ENCODE results near the gene CLMN. TPM values are rescaled to one million over a fixed set of nuclear protein-coding genes. Genes with fewer than 3 reads are reported as not detected.

Gene CLMN
- total RNA-seq, 4 donors from 2014 or later: 20.7 to 56.5 (median 29.7) TPM

DNA sequence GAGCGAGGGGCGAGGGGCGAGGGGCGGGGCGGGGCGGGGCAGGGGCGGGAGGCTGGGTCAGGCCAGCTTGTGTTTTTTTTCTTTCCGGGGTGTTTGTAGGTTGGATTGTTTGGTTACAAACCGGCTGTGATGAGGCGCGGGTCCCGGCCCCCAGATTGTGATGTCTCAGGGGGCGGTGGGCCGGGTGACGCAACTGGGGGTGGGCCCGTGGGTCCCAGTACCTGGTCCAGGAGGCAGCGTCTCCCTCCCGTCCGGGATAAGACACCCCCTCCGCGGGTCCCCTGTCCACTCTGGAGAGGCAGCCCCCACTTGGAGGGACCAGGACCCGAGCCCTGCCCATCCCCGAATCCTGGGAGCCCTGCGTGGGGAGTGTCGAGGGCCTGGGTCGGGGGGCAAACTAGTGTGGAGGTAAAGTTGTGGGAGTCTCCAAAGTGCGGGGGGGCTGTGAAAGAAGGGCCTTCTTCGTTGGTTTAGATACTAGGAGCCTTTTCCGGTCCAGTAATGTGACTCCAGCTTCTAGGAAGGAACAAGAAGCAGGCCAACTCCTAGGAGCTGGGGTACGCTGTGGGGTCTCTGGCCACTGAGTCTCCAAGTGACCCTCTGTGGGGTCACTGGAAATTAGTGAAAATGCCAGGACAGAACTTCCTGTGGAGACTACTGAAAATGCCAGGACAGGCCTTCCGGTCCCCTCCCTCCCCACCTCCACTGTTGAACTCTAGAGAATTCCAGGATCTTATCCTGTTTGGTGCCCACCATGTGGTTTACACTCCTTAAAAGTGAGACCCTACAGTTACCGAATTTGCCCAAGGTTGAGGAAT lies 579 bp upstream of the CLMN start:
- TF ChIP-seq, protein P1, sequence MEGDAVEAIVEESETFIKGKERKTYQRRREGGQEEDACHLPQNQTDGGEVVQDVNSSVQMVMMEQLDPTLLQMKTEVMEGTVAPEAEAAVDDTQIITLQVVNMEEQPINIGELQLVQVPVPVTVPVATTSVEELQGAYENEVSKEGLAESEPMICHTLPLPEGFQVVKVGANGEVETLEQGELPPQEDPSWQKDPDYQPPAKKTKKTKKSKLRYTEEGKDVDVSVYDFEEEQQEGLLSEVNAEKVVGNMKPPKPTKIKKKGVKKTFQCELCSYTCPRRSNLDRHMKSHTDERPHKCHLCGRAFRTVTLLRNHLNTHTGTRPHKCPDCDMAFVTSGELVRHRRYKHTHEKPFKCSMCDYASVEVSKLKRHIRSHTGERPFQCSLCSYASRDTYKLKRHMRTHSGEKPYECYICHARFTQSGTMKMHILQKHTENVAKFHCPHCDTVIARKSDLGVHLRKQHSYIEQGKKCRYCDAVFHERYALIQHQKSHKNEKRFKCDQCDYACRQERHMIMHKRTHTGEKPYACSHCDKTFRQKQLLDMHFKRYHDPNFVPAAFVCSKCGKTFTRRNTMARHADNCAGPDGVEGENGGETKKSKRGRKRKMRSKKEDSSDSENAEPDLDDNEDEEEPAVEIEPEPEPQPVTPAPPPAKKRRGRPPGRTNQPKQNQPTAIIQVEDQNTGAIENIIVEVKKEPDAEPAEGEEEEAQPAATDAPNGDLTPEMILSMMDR (IDR thresholded peaks at IDR 0.05; ENCODE audit: low read depth): no peak

DNA sequence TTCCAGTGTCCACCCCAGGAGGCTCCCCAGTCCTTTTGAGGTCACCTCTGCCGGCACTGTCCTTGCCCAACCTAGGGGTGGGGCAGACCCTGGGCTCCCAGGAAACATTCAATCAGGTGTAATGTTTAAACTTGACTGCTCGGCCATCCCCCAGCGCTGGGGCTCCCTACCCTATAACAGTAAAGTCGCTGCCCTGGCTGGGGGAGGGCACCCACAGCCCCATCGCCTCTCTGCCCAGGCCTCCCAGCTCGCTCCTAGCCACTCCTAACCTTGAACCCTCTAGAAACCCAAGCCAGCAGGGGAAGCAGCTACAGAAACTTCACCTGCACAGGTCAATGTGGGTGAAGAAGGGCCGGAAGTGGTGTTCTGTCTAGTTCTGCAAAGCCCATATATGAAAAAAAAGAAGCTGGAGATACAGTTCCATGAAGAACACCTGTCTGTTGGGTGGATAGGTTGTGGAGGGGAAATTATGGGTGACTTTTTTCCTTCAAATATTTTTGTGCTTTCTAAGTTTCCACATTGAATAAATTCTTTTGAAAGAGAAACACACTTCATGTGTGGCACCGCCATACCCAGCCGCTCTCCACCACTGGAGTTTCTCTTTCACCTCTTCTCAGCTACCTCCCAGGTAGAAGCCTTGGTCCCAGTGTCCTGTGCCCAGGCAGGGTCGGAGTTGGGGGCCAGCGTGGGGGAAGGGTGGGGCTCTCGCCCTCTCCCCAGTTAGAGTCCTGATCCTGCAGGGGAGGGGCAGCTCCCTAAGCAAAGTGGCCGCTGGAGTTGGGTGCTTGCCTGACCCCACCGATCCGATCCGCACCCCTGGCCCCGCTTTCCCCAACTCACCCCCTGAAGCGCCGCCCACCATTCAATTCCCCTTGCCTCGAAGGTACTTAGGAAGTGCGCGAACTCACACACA lies 1.1 kb downstream of the CLMN start:
- TF ChIP-seq, protein P1 (IDR thresholded peaks at IDR 0.05; ENCODE audit: low read depth): no peak

DNA sequence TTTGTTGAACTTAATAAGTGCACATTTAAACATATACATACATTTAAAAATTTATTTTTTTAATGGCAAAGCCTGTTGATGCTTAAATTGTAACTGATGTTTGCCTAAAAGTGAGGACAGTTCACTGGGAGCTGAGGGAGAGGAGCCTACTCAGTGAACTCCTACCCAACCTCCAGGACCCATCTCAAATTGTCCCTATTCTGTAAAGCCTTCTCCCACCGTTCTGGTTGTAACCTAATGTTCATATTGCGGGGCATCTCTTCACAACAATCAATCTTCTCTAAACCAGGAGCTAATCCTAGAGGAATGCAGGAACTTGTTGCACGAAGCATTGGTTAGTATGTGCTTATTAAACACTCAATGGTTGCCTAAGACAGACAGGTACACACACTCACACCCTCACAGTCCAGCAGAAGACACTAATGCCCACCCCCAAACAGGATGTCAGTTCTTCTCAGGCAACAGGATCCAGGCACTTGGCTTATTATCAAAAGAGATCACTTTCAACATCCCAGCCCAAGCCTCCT lies 1.8 kb downstream of the CLMN start:
- TF ChIP-seq, protein P1 (IDR thresholded peaks at IDR 0.05; ENCODE audit: low read depth): no peak

DNA sequence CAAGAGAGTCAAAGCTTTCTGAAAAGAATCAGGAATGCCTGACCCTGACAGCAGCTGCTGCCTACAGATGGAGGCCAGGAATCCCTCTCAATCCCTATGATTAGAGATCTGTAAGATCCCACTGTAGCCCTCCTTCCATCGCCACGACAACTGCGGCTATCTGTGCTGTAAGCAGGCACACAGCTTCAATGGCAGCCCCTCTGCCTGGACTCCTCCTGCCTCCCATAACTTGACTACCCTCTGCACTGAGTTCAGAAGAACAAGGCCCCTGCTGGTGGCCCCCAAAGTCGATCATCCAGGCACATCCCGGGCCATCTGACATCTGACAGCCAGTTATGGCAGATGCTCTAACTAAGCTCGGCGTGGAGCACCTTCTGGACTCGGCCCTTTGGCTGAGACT lies 2.9 kb downstream of the CLMN start:
- TF ChIP-seq, protein P1 (IDR thresholded peaks at IDR 0.05; ENCODE audit: low read depth): no peak

DNA sequence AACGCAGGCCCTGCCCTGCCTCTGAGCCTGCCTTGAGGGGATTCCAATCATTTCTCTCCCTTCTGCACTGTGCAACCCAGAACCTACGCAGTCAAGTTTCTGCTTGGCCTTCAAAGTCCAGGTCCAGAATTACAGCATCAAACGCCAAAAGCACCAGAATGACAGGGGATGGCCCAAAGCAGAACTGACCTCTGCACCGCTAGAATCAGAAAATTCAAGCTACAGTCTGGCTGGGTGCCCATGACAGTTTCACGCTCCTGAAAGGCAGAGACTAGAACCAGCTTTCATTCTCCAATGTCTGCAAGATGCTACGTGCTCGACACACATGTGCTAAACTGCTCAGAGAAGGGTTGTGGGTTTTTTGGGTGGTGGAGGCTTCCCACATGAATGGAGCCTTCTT lies 4.1 kb downstream of the CLMN start:
- TF ChIP-seq, protein P1 (IDR thresholded peaks at IDR 0.05; ENCODE audit: low read depth): no peak

DNA sequence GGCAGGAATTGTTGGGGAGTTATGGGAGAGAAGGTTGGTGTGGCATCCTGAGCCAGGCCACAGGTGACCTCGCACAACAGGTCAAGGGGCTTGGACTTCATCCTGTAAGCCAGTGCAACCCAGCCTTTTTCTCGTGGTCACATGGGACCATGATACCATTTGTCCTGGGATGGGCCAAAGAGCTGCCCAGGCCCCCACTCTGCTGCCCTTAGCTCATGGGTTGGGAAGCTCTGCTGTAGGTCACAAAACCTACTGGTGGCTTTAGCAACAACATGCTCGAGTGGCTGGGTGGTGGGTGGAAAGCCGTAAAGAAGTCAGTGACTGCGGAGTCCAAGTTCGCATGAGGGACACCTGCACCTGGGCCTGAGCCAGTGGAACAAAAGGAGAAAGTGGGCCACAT lies 4.6 kb downstream of the CLMN start:
- TF ChIP-seq, protein P1 (IDR thresholded peaks at IDR 0.05; ENCODE audit: low read depth): no peak

DNA sequence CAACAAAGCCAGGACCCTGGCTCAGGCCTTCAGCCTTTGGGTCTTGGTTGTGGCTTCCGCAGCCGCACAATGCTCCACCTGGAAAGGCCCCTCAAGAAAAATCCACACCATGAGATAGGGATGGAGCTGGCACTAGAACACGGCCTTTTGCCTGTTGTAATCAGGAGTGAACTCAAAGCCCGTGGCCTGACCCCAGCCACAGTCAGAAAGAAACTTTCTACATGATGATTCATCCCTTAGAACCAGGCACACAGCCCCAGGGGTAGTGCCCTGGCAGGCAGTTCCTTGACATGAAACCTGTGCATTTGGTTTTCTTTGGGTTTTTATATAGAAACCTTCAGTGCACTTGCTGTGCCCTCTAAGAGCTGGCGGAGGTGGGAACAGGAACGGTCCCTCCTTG lies 5.1 kb downstream of the CLMN start:
- TF ChIP-seq, protein P1 (IDR thresholded peaks at IDR 0.05; ENCODE audit: low read depth): no peak
